ENCODE results near the gene C13orf46. TPM values are rescaled to one million over a fixed set of nuclear protein-coding genes. Genes with fewer than 3 reads are reported as not detected.

Gene C13orf46
- total RNA-seq, 1 experiment from 2014 or later = 0.33 TPM

GRCh38 chr13:113959198-113959597 lies 14.7 kb downstream of the C13orf46 start:
- no peak for TF ChIP-seq CTCF (IDR thresholded peaks at IDR 0.05; ENCODE audit: unreplicated experiment)

GRCh38 chr13:113958373-113958772 lies 15.5 kb downstream of the C13orf46 start:
- no peak overlapping the region for H3K27ac Mint-ChIP-seq (ENCODE audit: unreplicated experiment)
- BruUV-seq (replicated peaks) = no TSS peak
- H3K4me1 Mint-ChIP-seq (ENCODE audit: low read depth, unreplicated experiment) = no peaks in the 10 kb centered on the region
- H3K9me3 Mint-ChIP-seq (ENCODE audit: low read depth, unreplicated experiment) = peaks cover 8% of the 10 kb centered on the region
- no peaks in the 10 kb centered on the region for H3K27me3 Mint-ChIP-seq (ENCODE audit: unreplicated experiment)
- intact Hi-C loops (cut with micrococcal nuclease; ENCODE audit: unreplicated experiment) = no loop called here
- no peak overlapping the region for H3K4me3 Mint-ChIP-seq (ENCODE audit: low read depth, unreplicated experiment)
- CTCF ChIA-PET = no interaction called here
- TF ChIP-seq CTCF (IDR thresholded peaks at IDR 0.05; ENCODE audit: unreplicated experiment) = no peak
- peaks cover 5% of the 10 kb centered on the region for H3K36me3 Mint-ChIP-seq (ENCODE audit: insufficient read depth, unreplicated experiment)
- DNase-seq = no peak

More at GRCh38 chr13:113959198-113959597, 14.7 kb downstream of the C13orf46 start:
- Mint-ChIP-seq H3K9me3 (ENCODE audit: low read depth, unreplicated experiment) (peaks cover 8% of the 10 kb centered on the region), H3K4me3 (ENCODE audit: low read depth, unreplicated experiment) (no peak overlapping the region), H3K27me3 (ENCODE audit: unreplicated experiment) (no peaks in the 10 kb centered on the region), H3K36me3 (ENCODE audit: insufficient read depth, unreplicated experiment) (peaks cover 5% of the 10 kb centered on the region), H3K27ac (ENCODE audit: unreplicated experiment) (no peak overlapping the region), H3K4me1 (ENCODE audit: low read depth, unreplicated experiment) (no peaks in the 10 kb centered on the region)
- no peak for DNase-seq
- CTCF ChIA-PET = no interaction called here
- intact Hi-C loops (cut with micrococcal nuclease; ENCODE audit: unreplicated experiment) = no loop called here
- no TSS peak for BruUV-seq (replicated peaks)

- no peaks in the 10 kb centered on the region for H3K4me1 Mint-ChIP-seq (ENCODE audit: low read depth, unreplicated experiment)
- BruUV-seq (replicated peaks) = no TSS peak
- intact Hi-C loops (cut with micrococcal nuclease; ENCODE audit: unreplicated experiment) = no loop called here
Measured at GRCh38 chr13:113956571-113956970, 17.3 kb downstream of the C13orf46 start.

GRCh38 chr13:113955691-113956090 lies 18.2 kb downstream of the C13orf46 start:
- CTCF ChIA-PET = no interaction called here
- H3K9me3 Mint-ChIP-seq (ENCODE audit: low read depth, unreplicated experiment) = peaks cover 5% of the 10 kb centered on the region
- intact Hi-C loops (cut with micrococcal nuclease; ENCODE audit: unreplicated experiment) = no loop called here
- no peak overlapping the region for H3K27ac Mint-ChIP-seq (ENCODE audit: unreplicated experiment)
- no peak overlapping the region for H3K4me3 Mint-ChIP-seq (ENCODE audit: low read depth, unreplicated experiment)
- BruUV-seq (replicated peaks) = no TSS peak
- peaks cover 5% of the 10 kb centered on the region for H3K36me3 Mint-ChIP-seq (ENCODE audit: insufficient read depth, unreplicated experiment)
- no peak for DNase-seq
- no peak for TF ChIP-seq CTCF (IDR thresholded peaks at IDR 0.05; ENCODE audit: unreplicated experiment)
- no peaks in the 10 kb centered on the region for H3K4me1 Mint-ChIP-seq (ENCODE audit: low read depth, unreplicated experiment)
- H3K27me3 Mint-ChIP-seq (ENCODE audit: unreplicated experiment) = no peaks in the 10 kb centered on the region

More at GRCh38 chr13:113956571-113956970, 17.3 kb downstream of the C13orf46 start:
- Mint-ChIP-seq H3K27me3 (ENCODE audit: unreplicated experiment) (no peaks in the 10 kb centered on the region), H3K4me3 (ENCODE audit: low read depth, unreplicated experiment) (no peak overlapping the region), H3K27ac (ENCODE audit: unreplicated experiment) (no peak overlapping the region), H3K36me3 (ENCODE audit: insufficient read depth, unreplicated experiment) (peaks cover 5% of the 10 kb centered on the region), H3K9me3 (ENCODE audit: low read depth, unreplicated experiment) (peaks cover 6% of the 10 kb centered on the region)
- CTCF ChIA-PET = no interaction called here
- no peak for TF ChIP-seq CTCF (IDR thresholded peaks at IDR 0.05; ENCODE audit: unreplicated experiment)
- DNase-seq = no peak
